Activated naive CD4-positive, alpha-beta T cell treated with anti-CD3 and anti-CD28 coated beads, Interleukin-2, amount 10 ng/mL, durations not matched to agents 5 hours and 36 hours (primary cell): ENCODE results near the gene VRK3. TPM values are rescaled to one million over a fixed set of nuclear protein-coding genes. Genes with fewer than 3 reads are reported as not detected.

ENCODE experiments used
- total RNA-seq, 2 experiments: library from RNA; stranded (reverse); gene quantifications; one replicate each; pipeline ENCODE4 v1.2.3, GENCODE V29; 2021

VRK3 gene, protein sequence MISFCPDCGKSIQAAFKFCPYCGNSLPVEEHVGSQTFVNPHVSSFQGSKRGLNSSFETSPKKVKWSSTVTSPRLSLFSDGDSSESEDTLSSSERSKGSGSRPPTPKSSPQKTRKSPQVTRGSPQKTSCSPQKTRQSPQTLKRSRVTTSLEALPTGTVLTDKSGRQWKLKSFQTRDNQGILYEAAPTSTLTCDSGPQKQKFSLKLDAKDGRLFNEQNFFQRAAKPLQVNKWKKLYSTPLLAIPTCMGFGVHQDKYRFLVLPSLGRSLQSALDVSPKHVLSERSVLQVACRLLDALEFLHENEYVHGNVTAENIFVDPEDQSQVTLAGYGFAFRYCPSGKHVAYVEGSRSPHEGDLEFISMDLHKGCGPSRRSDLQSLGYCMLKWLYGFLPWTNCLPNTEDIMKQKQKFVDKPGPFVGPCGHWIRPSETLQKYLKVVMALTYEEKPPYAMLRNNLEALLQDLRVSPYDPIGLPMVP
- 10 to 100 TPM; 72.0 to 72.6 TPM for total RNA-seq

DNA sequence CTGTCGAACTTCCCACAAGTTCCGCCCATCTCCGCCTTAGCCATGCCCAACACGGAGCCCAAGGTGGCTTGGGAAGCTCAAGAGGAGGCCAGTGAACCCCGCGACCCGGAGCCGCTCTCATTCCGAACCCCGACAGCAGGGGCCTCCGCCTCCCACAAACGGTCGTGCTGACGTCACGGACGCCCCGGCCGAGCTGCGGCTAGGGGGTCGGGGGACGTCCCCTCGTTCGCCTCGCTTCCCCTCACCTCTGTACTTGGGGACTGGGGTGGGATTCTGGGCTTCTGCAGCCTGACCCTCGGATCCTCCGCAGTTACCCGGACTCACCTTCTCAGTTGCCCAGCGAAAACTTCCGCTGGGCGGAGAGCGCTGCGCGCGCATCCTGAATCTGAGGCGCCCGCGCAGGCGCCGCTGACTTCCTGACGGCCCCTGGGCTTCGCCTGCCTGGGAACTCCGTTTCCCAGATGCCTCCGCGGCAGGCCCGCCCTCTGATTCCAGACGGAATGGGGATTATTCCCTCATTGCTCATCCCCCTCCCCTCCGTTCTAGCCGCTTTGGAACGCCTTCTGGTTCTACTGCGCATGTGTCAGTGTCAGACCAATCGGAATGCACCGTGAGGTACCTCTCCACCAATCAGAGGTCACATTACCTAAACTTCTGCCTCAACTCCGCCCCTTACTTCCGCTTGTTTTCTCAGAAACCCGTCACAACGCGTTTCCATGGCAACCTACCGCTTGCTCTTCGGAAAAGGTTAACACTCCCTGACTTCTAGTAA, at the start of gene VRK3:
Gene VRK3 (minus strand): TSS at position 351 of the 772 bp plus-strand sequence. CDS start 9,210 bp downstream, outside the sequence.

DNA sequence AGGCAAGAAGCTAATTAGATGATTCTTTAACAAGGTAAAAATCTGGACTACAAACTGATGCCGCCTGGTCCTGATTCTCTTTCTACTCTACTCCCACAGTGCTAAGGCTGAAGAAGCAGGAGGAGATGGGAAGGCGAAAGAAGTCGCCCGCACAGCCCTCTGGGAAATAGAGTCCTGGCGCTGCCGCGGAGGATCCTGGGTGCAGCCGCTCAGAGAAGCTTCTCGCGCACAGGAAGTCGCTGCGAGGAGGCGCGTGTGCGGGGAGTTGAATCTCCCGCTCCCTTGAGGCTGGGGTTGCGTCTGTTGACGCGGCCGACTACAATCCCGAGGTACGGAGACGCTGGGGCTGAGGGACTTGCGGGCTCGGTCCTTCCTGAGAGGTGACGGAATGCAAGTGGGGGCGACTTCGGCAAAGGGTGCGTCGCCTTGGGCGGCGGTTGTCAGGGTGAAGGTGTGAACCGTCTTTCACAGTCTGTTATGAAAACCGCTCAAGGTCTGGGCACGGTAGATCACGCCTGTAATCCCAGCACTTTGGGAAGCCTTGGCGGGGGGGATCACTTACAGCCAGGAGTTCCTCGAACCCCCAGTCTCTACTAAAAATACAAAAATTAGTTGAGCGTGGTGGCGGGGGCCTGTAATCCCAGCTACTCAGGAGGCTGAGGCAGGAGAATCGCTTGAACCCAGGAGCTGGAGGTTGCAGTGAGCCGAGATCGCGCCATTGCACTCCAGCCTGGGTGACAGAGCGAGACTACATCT, 800 bp upstream of the VRK3 start, which contains the start of gene ZNF473:
Gene ZNF473 (plus strand): TSS at position 212 of the 756 bp plus-strand sequence. CDS start 5,078 bp downstream, outside the sequence.

DNA sequence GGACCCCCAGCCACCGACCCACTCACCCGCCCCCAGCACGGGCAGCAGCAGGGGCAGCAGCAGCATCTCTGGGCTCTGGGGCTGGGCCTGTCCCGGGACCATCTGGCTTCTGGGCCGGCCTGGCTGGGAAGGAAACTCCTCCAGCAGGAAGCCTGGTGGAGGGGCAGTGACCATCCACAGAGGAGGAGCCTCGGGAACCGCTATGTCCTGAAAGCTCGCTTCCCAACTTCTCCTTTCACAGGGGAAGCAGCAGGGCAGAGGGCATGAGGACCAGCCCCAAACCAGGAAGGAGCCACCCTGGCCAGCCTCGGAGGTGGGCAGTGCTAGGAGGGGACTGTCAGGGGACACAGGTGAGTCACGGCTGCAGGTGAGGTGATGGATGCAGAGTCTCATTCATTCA, 64.2 kb downstream of the VRK3 start, which contains the start of gene SIGLEC11:
Gene SIGLEC11 (minus strand): TSS at position 193 of the 400 bp plus-strand sequence. CDS start 91 bp downstream, at position 102.

DNA sequence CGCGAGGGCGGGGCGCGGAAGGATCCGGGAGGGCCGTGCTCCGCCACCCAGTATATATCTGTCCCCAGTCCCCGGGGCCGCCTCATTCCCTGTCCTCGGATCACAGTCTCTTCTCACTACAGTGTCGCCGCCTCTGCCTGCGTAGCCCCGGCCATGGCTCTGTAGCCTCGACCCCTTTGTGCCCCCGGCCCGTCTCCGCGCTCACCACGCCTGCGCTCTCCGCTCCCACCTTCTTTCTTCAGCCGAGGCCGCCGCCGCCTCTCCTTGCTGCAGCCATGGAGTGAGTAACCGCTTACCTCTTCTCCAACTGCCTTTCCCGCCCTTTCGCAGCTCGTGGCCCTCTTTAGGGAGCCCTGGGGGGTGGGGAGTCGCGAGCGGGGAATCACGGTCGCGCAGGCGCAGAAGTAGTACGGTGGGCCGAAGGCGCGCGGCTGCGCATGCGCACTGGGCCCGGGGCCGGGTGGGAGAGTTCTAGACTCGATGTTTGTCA, 96.0 kb downstream of the VRK3 start, which contains the start of the genes ATF5 and NUP62:
Gene ATF5 (plus strand): TSS at position 85 of the 490 bp plus-strand sequence. CDS start 1,646 bp downstream, outside the sequence.
Gene NUP62 (minus strand): TSS at position 384 of the 490 bp plus-strand sequence. CDS start 19,697 bp downstream, outside the sequence.

Other genes starting within 250 kb of the VRK3 start
- 10 to 100 TPM; 15.4 to 16.7 TPM for gene FUZ, start 212.1 kb downstream of the VRK3 start, total RNA-seq
- 10 to 100 TPM; 49.9 to 51.3 TPM for gene MED25, start 207.1 kb downstream of the VRK3 start, total RNA-seq
- 10 to 100 TPM; 78.1 to 84.8 TPM for gene PTOV1, start 174.2 kb downstream of the VRK3 start, total RNA-seq
- 100 to 1,000 TPM; 125 to 139 TPM for gene PNKP, start 157.8 kb downstream of the VRK3 start, total RNA-seq
- gene AKT1S1, start 148.0 kb downstream of the VRK3 start, total RNA-seq, result 10 to 100 TPM; 19.8 to 20.9 TPM
- gene TBC1D17, start 147.7 kb downstream of the VRK3 start, total RNA-seq, result 10 to 100 TPM; 44.5 to 49.3 TPM
- 1 to 10 TPM; 2.4 to 3.7 TPM for gene IL4I1, start 128.5 kb downstream of the VRK3 start, total RNA-seq
- 10 to 100 TPM; 10.2 to 13.6 TPM for gene ATF5, start 96.2 kb downstream of the VRK3 start, total RNA-seq
- 10 to 100 TPM; 88.2 to 99.8 TPM for gene NUP62, start 95.9 kb downstream of the VRK3 start, total RNA-seq
- gene SIGLEC11, start 64.2 kb downstream of the VRK3 start, total RNA-seq, result not detected
- 10 to 100 TPM in 1 of 2 experiments, 1 to 10 TPM in 1; 8.4 to 10.4 TPM for gene ZNF473, start 633 bp upstream of the VRK3 start, total RNA-seq
- gene IZUMO2, start 137.9 kb upstream of the VRK3 start, total RNA-seq, result not detected
- not detected for gene MYH14, start 178.2 kb upstream of the VRK3 start, total RNA-seq